ENCODE measurements around the gene RGS14. TPM values are rescaled to one million over a fixed set of nuclear protein-coding genes. Genes with fewer than 3 reads are reported as not detected.
"Not testable (repeated sequence)": the region's sequence is repeated elsewhere in the genome, so short reads cannot be mapped to it uniquely, and the experiment has no call there.

The RGS14 gene
- total RNA-seq, 1 donor from 2014 or later = 16.6 TPM

- Mint-ChIP-seq H3K4me1 (ENCODE audit: unreplicated experiment) (peaks cover 6% of the 10 kb centered on the region), H3K27me3 (peaks cover 38% of the 10 kb centered on the region), H3K9me3 (no peaks in the 10 kb centered on the region), H3K27ac (no peak overlapping the region), H3K4me3 (no peak overlapping the region), H3K36me3 (no peaks in the 10 kb centered on the region)
- no peak for TF ChIP-seq CTCF (conservative IDR thresholded peaks at IDR 0.05)
- no peak for DNase-seq (ENCODE audit: extremely low spot score, unreplicated experiment)
These were observed 671 bp downstream of the RGS14 start for GRCh38 chr5:177358370-177358819.

GRCh38 chr5:177359451-177359851 is 1.7 kb downstream of the RGS14 start:
- no peak for TF ChIP-seq CTCF (conservative IDR thresholded peaks at IDR 0.05)
- no peak for DNase-seq (ENCODE audit: extremely low spot score, unreplicated experiment)
- peaks cover 6% of the 10 kb centered on the region for H3K4me1 Mint-ChIP-seq (ENCODE audit: unreplicated experiment)
- no peaks in the 10 kb centered on the region for H3K9me3 Mint-ChIP-seq
- H3K27me3 Mint-ChIP-seq = peaks cover 34% of the 10 kb centered on the region
- H3K36me3 Mint-ChIP-seq = no peaks in the 10 kb centered on the region
- H3K4me3 Mint-ChIP-seq = no peak overlapping the region
- no peak overlapping the region for H3K27ac Mint-ChIP-seq

- Mint-ChIP-seq H3K4me1 (ENCODE audit: unreplicated experiment) (peaks cover 6% of the 10 kb centered on the region), H3K27me3 (peaks cover 30% of the 10 kb centered on the region), H3K4me3 (no peak overlapping the region), H3K36me3 (no peaks in the 10 kb centered on the region), H3K9me3 (no peaks in the 10 kb centered on the region), H3K27ac (no peak overlapping the region)
- no peak for DNase-seq (ENCODE audit: extremely low spot score, unreplicated experiment)
- TF ChIP-seq CTCF (conservative IDR thresholded peaks at IDR 0.05) = no peak
These were observed 2.1 kb downstream of the RGS14 start for GRCh38 chr5:177359860-177360259.

- not testable (repeated sequence) for H3K27ac Mint-ChIP-seq; H3K9me3 Mint-ChIP-seq; DNase-seq (ENCODE audit: extremely low spot score, unreplicated experiment); H3K4me3 Mint-ChIP-seq; H3K36me3 Mint-ChIP-seq; H3K4me1 Mint-ChIP-seq (ENCODE audit: unreplicated experiment)
- H3K27me3 Mint-ChIP-seq = peaks cover 29% of the 10 kb centered on the region
These were observed 3.0 kb downstream of the RGS14 start for GRCh38 chr5:177360740-177361139.

GRCh38 chr5:177361418-177362291 is 3.9 kb downstream of the RGS14 start:
- TF ChIP-seq CTCF (conservative IDR thresholded peaks at IDR 0.05) = no peak
- peak overlapping the region; percentile 51 for H3K27ac Mint-ChIP-seq
- DNase-seq (ENCODE audit: extremely low spot score, unreplicated experiment) = no peak

GRCh38 chr5:177362292-177362609 is 4.5 kb downstream of the RGS14 start:
- peak overlapping the region; percentile 81 for H3K4me3 Mint-ChIP-seq
- H3K9me3 Mint-ChIP-seq = no peaks in the 10 kb centered on the region
- peaks cover 16% of the 10 kb centered on the region for H3K4me1 Mint-ChIP-seq (ENCODE audit: unreplicated experiment)
- H3K27me3 Mint-ChIP-seq = peaks cover 17% of the 10 kb centered on the region
- H3K36me3 Mint-ChIP-seq = no peaks in the 10 kb centered on the region
- no peak for DNase-seq (ENCODE audit: extremely low spot score, unreplicated experiment)
- no peak for TF ChIP-seq CTCF (conservative IDR thresholded peaks at IDR 0.05)
- H3K27ac Mint-ChIP-seq = peak overlapping the region; percentile 51

More at GRCh38 chr5:177361418-177362291, 3.9 kb downstream of the RGS14 start:
- H3K9me3 Mint-ChIP-seq = no peaks in the 10 kb centered on the region
- H3K27me3 Mint-ChIP-seq = peaks cover 23% of the 10 kb centered on the region
- H3K36me3 Mint-ChIP-seq = no peaks in the 10 kb centered on the region
- H3K4me1 Mint-ChIP-seq (ENCODE audit: unreplicated experiment) = peaks cover 15% of the 10 kb centered on the region
- H3K4me3 Mint-ChIP-seq = peak overlapping the region; percentile 81

Data from type B pancreatic cell (in vitro differentiated cells).